ENCODE data around the gene KLHDC7B. TPM values are rescaled to one million over a fixed set of nuclear protein-coding genes. Genes with fewer than 3 reads are reported as not detected.

KLHDC7B gene
- total and polyA plus RNA-seq, 10 of the 15 experiments (the other 5 are each of a cell fraction or from before 2014, with no cell fraction given) = 0.05 to 2.2 (median 0.93) TPM; not detected in 2

DNA sequence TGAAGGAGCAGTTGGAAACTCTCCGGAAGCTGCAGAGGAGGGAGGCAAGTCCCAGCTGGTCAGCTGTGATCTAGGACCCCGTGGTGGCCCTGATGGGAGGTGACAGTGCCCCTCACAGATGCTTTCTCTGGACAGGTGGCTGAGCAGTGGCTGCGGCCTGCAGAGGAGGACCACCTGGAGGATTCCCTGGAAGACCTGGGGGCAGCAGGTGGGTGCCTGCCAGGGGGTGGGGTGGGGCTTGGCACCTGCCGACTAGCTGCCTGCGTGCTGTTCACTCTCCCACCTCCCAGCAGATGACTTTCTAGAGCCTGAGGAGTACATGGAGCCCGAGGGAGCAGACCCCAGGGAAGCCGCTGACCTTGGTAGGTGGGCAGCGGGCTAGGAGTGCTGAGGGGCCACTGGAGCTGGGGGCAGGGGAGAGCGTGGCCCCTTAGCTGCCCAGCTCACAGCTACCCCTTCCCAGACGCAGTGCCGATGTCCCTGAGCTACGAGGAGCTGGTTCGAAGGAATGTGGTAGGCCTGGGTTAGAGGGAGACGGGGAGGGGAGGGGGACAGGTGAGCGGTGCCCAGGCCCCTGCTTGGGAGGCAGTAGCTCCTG lies 23.4 kb upstream of the KLHDC7B start (continued):
- TF ChIP-seq, protein P1, sequence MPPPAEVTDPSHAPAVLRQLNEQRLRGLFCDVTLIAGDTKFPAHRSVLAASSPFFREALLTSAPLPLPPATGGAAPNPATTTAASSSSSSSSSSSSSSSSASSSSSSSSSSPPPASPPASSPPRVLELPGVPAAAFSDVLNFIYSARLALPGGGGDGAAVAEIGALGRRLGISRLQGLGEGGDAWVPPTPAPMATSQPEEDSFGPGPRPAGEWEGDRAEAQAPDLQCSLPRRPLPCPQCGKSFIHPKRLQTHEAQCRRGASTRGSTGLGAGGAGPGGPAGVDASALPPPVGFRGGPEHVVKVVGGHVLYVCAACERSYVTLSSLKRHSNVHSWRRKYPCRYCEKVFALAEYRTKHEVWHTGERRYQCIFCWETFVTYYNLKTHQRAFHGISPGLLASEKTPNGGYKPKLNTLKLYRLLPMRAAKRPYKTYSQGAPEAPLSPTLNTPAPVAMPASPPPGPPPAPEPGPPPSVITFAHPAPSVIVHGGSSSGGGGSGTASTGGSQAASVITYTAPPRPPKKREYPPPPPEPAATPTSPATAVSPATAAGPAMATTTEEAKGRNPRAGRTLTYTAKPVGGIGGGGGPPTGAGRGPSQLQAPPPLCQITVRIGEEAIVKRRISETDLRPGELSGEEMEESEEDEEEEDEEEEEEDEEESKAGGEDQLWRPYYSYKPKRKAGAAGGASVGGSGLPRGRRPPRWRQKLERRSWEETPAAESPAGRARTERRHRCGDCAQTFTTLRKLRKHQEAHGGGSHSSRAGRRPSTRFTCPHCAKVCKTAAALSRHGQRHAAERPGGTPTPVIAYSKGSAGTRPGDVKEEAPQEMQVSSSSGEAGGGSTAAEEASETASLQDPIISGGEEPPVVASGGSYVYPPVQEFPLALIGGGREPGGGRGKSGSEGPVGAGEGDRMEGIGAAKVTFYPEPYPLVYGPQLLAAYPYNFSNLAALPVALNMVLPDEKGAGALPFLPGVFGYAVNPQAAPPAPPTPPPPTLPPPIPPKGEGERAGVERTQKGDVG (CRISPR knock-in tag; IDR thresholded peaks at IDR 0.05) = no peak
- no peak for TF ChIP-seq CBX3 (IDR thresholded peaks at IDR 0.05; ENCODE audit: borderline replicate concordance, low read depth)
- TF ChIP-seq BRCA1 (IDR thresholded peaks at IDR 0.05; ENCODE audit: low read depth, low read length) = no peak
- TF ChIP-seq SIX5 (IDR thresholded peaks at IDR 0.05; ENCODE audit: low read depth, low read length, severe bottlenecking) = no peak
- no peak for TF ChIP-seq BACH1 (IDR thresholded peaks at IDR 0.05; ENCODE audit: borderline replicate concordance)
- no peak for TF ChIP-seq ZBTB11 (CRISPR knock-in tag; IDR thresholded peaks at IDR 0.05)
- no peak for TF ChIP-seq ZZZ3 (IDR thresholded peaks at IDR 0.05; ENCODE audit: control insufficient read depth, insufficient read length, low read depth)
- no peak for TF ChIP-seq DPF2 (IDR thresholded peaks at IDR 0.05)

Data from GM12878 (cell line).